Activated CD4-positive, alpha-beta T cell treated with anti-CD3 and anti-CD28 coated beads, Interleukin-2, amount 50 U/mL, for 24 hours (primary cell): ENCODE measurements around the gene MID1.
"Not testable (repeated sequence)": the region's sequence is repeated elsewhere in the genome, so short reads cannot be mapped to it uniquely, and the experiment has no call there.

ENCODE experiments used
- DNase-seq, 2 donors: peaks; one replicate each; pipeline ENCODE4 v3.0.0-alpha.2; 2020; ENCODE audit warnings: low read depth in 1 of 2, low spot score in 1 of 2

Gene MID1

DNA sequence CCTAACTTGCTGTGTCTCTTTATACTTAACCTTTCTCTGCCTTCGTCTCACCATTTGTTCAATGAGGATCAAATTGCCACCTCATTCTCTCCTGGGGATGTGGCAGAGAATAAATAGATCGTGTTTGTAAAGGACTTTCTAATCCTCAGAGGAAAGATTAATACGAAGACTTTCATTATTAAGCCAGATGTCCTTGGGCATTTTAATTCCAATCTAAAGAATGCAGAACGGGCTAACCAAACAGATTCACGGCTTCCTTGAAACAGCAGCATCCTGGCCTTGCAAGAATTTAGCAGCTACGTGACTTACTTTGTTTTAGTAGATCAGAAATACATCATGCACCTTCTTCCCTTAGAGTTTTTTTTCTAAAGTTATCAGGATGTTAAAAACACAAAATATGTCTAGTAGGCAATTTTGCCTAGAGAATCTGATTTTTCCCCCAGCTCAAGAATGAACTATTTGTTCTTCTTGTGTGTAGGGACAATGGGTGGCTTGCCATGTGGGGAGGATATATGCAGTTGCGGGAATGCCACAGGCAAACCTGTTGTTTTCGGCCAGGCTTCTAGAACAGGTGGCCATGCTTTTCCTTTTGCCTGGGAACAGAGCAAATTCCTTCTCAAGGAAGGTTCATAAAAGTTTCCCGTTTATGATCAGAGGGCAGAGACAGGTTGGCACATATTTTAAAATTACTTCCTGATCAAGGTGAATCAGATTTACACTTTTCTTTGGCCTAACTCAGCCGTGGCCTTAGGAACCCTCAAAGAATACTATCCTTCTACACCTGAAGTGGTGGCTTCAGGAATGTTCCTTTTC is 3.0 kb downstream of the MID1 start:
- DNase-seq = no peak

DNA sequence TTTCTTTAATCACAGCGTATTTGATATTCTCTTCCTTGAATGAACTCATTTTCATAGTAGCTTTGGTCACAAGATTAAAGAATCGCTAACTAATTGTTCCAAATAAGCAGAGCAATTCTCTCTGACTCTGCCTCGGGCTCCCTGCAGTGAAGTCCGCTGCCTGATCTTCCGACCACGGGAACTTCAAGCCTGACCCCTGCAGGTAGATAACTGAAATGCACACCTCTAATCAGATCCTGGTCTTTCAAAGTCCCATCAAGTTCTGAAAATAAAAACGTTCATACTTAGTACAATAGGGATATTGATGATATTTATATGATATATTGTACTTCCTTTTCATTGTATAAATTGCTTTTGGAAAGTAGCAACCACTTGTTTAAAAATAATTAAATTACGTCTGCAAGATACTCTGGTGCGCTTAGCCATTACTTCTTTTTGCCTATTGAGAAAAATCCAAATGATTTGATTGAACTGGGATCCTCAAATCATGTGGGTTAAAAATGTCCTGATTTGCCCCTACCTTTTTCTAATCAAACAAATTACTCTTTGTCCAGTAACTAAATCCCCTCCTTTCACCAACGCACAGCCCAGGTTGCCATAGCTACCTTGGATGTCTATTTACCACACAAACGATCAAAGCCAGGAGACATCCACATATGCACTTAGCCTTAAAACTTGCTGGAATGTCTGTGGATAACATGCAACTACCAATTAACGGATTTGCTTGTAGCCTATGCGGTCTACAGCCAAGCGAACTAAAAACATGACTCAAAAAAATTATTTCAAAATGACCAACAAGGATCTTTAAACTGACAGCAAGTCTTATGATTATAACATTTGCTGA is 4.2 kb downstream of the MID1 start:
- no peak for DNase-seq

DNA sequence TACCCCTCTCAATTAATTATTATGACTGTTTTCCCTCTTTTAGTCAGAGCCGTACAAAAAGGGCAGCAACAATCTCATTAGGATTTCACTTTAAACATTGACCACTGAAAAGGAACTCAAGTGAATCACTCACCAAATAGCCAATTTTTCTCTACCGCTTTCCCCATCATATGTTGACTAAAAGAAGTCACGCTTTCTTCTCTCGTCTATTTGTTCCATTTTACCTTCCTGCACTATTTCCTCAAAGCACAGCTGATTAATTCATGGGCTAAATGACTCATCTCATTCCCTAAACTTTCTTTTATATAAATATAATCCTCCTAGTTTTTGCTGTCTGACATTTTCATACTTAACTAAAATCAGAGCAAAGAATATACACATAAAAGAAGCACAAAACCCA is 8.2 kb downstream of the MID1 start:
- DNase-seq = no peak

DNA sequence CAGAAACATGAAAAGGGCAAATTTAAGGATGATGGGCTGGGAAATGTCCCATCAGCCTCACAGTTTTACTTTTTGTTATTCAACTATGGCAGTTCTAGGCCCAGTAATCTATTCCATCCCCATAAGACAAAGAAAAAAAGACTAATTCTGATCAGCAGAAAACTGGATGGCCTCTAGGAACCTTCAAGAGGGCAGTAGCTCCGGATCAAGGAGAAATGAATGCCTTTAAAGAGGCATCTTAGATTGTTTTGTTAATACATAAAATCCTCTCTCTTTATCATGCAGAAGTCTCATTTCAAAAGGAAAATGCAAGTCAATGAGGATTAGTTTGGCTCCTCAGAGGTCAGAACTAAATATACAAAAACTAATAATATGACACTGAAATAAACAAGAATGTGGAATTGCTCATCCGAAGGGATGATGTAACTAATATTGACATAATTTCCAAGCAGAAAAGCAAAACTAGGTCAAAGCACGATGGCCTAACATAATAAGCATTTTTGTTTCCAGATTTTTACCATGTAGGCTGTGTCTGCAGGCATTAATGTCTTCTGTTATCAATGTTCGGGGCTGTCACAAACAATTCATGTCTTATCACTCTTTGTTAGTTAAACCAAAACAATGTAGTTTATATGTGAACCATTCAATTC is 8.8 kb downstream of the MID1 start:
- DNase-seq = no peak

DNA sequence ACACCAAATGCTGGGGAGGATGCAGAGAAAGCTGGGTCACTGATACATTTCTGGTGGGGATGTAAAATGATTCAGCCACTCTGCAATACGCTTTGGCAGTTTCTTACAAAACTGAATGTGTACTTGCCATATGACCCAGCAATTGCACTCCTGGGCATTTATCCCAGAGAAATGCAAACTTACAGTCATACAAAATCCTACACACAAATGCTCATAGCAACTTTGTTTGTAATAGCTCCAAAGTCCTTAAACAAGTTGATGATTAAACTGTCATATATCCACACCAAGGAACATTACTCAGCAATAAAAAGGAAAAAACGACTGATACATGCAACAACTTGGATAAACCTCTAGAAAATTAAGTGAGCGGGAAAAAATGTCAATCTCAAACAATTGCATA is 12.3 kb downstream of the MID1 start:
- DNase-seq = no peak

DNA sequence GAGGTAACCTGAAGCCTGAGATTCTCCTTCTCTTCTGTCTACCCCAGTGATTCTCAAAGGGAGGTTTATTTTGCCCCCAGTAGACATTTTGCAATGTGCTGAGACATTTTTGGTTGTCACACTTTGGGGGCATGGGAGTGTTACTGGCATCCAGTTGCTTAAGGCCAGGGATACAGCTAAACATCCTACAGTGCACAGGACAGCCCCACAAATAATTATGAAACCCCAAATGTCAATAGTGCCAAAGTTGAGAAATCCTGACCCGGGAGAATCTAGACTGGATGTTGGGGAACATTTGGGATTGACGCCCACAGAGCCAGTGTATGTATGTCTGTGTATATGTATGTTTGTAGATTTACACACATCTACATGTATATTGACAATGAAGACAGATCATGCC is 13.2 kb downstream of the MID1 start:
- DNase-seq = no peak

DNA sequence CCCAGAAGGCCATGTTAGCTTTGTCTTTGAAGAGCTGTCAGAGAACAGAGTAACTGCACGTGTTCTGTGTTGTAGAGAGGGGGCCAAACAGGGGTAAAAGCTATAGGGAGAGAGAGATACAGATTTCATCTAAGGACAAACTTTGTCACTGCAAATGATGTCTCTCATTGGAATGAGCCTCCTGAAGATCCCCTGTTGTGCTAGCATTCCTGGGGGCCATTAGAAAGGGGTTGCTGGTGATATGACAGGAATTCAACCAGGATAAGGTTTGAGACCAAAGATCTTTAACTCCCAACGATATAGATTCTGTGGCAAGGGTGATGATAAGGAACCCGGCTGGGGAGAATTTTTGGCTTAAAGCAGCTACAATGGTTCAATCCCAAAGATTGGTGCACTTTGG is 16.8 kb downstream of the MID1 start:
- DNase-seq = no peak

DNA sequence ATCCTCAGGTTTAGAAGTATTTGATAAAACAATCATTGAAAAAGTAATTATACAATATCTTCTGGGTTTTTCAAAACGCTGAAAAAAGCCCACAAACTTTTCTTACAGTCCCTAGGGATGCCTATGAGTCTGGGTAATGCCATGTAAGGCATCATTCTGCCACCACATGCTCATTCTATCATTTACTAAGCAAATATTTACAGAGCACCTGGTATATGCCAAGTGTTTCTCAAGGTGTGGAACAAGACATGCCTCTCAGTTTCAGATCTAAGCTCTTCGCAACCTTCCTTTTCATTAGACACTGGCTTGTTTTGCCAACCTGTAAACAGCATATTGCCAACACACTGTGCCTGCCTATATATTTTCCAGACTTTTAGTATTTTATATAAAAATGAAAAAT is 17.7 kb downstream of the MID1 start:
- DNase-seq = no peak

DNA sequence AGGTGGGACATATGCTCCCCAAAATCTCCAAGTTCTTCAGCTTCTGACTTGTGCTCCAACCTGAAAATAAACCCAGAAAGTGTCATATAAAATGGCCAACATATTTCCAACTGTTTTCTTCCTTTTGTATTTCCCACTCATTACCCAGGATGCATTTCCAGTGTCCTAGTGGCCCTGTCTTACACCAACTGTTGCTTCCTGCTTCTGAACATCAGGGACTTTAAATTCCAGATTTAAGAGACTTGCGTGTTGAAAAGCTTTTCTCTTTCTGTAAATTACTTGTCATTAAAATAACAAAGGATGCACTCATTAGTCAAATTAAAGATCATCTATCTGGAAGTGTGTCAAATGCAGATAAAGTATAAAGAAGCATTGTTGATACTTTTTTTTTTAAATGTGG is 19.9 kb downstream of the MID1 start:
- no peak for DNase-seq

DNA sequence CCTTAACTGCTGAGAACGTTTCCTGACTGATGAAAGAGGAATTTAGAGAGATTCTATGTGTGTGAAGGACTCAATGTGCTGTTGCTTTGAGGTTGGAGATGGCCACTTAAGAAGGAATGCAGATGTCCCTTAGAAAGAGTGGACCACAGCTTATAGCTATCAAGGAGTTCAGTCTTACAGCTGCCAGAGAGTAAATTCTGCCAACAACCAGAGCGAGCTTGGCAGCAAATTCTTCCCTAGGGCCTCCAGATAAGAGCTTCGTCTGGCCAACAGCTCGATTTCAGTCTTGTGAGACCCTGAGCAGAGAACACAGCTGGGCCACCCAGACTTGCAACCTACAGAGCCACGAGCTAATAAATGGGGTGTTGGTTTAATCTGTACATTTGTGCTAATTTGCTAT is 21.8 kb downstream of the MID1 start:
- DNase-seq = no peak

DNA sequence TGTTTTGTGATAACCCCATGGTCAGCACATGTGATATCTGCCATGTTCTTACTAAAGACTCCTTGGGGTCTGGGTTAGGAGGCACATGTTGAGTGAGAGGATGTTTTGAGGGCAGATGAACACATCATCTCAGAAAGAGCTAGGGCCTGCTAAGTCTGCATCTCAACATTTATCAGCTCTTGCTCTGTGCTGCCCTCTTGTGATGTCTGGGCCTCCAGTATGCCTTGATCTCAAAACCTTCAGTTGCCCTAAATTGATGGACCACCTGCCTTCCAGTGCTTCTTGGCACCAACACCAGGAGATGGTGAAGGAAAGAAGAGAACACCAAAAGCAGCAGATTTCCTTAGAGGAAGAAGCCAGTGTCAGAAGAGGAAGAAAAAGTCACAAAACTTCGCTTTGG is 22.5 kb downstream of the MID1 start:
- DNase-seq = no peak

DNA sequence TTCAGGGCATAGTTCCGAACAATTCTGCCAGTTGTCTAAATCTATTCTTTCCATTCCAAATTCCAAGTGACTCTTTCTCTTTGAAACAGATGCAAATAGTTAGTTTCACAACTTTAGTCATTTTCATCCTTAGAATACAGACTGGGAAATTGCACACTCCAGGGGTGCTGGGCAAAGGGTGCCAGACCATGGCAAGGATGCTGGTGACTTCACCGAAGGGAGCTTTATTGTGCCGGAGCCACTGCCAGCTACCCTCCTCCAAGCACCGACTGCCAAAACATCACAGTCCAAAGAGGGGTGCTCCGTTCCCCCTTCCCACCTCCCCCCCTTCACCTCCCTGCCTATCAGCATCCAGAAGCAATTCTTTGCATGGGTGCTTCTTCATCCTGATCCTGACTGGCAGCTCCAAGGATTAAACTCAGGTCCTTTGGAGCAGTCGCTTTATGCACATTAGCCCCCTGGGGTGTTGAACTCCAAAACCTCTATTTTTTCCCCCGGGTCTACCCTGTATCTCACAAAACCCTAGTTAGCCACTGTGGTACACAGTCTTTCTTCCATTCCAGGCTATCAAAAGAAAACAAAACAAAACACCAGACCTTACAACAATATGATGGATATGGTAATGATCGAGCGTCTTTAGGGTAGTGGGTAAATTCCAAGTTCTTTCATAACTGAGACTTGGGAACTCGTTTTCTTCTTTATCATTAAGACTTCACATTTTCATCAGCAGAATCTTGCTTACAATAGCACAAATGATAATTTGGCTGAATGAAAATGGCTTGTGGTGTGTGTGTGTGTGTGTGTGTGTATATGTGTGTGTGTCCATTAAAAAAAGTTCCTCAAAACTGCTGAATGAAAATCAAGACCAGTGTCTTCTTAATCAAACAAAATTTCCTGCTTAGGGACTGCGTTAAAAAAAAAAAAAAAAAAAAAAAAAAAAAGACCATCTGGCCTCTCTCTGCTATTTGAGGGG is 28.7 kb downstream of the MID1 start:
- no peak for DNase-seq

DNA sequence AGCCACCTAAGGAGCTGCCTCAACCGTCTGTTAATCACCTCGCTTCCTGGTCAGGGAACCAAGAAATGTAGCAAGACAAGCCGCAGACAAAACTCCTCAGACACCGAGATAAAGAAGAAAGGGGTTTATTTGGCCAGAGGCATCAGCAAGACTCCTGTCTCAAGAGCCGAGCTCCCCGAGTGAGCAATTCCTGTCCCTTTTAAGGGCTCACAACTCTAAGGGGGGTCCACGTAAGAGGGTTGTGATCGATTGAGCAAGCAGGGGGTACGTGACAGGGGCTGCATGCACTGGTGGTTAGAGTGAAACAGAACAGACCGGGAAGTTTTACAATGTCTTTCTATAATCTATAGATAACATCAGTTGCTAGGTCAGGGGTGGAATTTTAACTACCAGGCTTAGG is 30.6 kb downstream of the MID1 start:
- DNase-seq = not testable (repeated sequence)

DNA sequence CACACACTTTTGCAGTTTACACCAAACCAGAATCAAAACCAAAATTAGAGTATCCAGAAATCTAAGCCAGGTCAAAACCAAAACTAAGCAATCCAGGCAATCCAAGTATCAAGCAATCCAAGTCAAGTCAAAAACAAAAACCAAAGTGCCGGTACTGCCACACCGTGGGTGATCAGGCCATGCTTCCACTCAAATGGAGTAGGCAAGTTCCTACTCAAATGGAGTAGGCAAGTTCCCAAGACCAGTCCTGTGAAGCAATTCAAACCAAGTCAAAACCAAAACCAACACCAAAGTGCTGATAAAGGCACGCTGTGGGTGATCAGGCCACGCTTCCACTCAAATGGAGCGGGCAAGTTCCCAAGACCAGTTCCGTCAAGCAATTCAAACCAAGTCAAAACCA is 31.3 kb downstream of the MID1 start:
- no peak for DNase-seq

DNA sequence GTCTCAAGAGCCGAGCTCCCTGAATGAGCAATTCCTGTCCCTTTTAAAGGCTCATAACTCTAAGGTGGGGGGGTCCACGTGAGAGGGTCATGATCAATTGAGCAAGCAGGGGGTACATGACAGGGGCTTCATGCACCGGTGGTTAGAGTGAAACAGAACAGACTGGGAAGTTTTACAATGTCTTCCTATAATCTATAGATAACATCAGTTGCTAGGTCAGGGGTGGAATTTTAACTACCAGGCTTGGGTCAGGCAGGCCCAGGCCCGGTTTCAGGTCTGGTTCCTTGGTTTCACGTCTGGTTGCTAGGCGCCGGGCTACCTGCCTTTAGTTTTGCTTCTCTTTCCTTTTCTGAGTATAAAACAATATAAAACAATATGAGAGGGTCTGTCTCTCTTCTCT is 35.5 kb downstream of the MID1 start:
- DNase-seq = not testable (repeated sequence)

DNA sequence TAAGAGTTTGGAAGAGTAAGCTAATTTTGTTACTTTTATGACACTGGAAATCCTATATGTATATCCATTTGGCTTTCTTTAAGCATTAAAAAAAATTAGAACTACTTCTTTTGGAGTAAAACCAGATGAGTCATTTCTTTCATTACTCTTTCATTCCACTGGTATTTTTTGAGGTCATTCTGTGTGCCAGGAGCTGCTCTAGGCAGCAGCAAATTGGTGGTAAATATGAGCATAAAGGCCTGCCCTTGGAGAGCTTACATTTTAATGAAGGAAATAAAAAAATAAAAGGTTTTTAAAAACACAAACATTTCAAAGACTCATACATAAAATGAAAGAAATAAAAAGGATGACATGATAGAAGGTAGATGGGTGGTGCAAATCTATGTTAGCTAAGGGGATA is 37.4 kb downstream of the MID1 start:
- no peak for DNase-seq

DNA sequence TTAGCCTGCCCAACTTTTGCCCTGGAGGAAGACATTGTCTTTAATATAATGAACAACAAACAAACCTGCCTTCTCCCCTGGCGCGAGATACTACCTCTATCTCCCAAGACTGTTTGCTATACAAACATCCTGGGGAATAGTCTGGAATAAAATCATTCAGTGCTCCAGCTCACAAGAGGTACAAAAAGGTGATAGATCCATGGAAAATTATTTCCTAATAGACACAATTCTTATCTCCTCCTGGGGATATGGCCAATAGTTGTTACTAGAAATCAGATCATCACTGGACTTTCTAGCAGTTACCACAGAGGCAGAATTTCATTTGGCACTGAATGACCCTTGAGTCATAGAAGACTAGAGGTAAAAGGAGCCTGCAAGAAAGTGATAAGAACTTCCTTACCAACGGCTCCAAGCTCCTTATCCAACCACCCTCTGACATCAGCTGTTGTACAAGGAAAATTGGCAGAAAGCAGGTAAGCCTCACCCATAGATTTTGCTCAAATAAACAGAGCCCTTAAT is 38.1 kb downstream of the MID1 start:
- no peak for DNase-seq

DNA sequence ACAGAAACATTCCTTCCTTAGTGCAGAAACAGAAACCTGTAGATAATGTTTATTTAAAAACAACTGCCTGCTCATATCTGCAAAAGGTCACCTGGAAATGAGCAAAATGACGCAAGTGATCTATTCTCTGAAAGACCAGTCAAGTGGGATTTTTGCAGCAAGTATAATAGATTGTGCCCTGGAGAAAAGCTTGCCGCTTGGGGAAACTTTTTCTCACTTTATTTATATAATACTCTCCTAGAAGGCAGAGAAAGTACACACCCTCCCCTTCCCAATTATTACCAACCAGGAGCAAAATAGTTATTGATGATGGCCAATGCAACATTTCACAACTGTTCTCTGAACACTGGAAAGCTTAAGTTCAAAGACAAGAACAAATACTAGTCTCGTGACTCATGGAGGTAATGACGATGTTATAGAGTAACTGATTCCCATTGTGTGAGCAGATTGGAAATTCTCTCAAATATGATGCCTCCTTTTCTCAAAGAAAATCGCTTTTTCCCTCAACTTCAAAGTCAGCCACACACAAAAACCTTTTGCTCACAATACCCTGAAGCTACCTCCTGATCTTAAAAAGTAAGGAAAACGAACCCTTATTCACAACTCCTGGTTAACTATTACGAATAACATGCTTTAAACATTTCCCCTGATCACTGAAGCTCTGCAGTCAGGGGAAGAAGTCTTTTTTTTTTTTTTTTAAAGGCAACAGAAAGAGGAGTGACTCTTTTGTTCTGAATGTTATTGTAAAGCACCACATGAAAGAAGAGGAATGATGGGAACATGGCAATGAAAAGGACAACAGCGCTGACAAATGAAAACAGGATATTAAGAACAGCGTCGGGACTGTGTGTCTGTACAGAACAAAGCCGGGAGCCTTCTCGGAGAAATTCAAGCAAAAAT is 41.0 kb downstream of the MID1 start:
- no peak for DNase-seq

DNA sequence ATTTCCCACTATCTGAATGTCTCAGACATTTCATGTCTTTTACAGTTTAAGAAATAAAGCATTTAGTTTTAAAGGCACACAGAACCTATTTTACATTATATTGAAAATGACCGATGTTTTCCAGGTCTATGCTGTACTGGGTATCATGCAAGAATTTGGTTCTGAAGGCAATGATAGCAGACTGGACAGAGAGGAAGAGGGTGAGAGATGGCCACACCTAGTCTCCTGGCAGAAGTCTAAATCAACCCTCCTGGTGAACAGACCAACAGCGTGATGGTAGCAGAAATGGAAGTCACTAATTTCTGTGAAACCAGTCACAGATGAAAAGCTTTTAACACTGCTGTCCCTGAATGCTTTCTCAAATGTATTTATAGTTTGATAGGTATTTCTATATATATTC is 41.9 kb downstream of the MID1 start:
- no peak for DNase-seq

DNA sequence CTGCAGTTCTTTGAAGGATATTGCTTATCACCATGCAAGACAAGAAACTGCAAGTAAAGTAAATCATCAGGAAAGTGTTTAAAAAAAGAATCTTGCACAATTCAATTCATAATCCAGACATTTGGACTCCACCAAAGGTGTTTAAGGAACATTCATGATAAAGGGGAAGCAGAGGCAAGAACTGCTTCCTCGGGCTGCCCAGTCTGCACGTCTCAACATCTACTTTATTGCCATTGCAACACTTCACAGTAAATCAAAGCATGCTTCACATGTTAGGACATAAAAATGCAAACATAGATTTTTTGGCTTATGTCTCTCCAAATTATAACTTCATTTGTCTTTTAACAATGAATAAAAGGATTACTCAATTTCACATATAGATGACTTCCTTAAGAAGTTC is 42.5 kb downstream of the MID1 start:
- DNase-seq = no peak
